ENCODE data around the gene HADHB.
"Not testable (repeated sequence)": the region's sequence is repeated elsewhere in the genome, so short reads cannot be mapped to it uniquely, and the experiment has no call there.

The HADHB gene

GRCh38 chr2:26297061-26297460, 52.3 kb downstream of the HADHB start:
- DNase-seq (ENCODE audit: low read depth, low spot score) = no peak

- DNase-seq (ENCODE audit: low read depth, low spot score) = no peak
These were observed 53.5 kb downstream of the HADHB start for GRCh38 chr2:26298286-26298637.

GRCh38 chr2:26298638-26299393, 54.1 kb downstream of the HADHB start:
- peak; percentile 21 for DNase-seq (ENCODE audit: low read depth, low spot score)

- DNase-seq (ENCODE audit: low read depth, low spot score) = peak; percentile 56
These were observed 54.8 kb downstream of the HADHB start for GRCh38 chr2:26299471-26300101.

GRCh38 chr2:26300234-26300925, 55.6 kb downstream of the HADHB start:
- DNase-seq (ENCODE audit: low read depth, low spot score) = peak; percentile 2

GRCh38 chr2:26302846-26303245, 58.1 kb downstream of the HADHB start:
- DNase-seq (ENCODE audit: low read depth, low spot score) = no peak

GRCh38 chr2:26305094-26305493, 60.4 kb downstream of the HADHB start:
- DNase-seq (ENCODE audit: low read depth, low spot score) = not testable (repeated sequence)

GRCh38 chr2:26305540-26305939, 60.8 kb downstream of the HADHB start:
- DNase-seq (ENCODE audit: low read depth, low spot score) = no peak

- DNase-seq (ENCODE audit: low read depth, low spot score) = no peak
These were observed 65.2 kb downstream of the HADHB start for GRCh38 chr2:26309921-26310320.

GRCh38 chr2:26312471-26312870, 67.7 kb downstream of the HADHB start:
- no peak for DNase-seq (ENCODE audit: low read depth, low spot score)

GRCh38 chr2:26313446-26313845, 68.7 kb downstream of the HADHB start:
- DNase-seq (ENCODE audit: low read depth, low spot score) = no peak

- DNase-seq (ENCODE audit: low read depth, low spot score) = no peak
These were observed 69.5 kb downstream of the HADHB start for GRCh38 chr2:26314243-26314642.

GRCh38 chr2:26316041-26316440, 71.3 kb downstream of the HADHB start:
- no peak for DNase-seq (ENCODE audit: low read depth, low spot score)

- DNase-seq (ENCODE audit: low read depth, low spot score) = no peak
These were observed 72.1 kb downstream of the HADHB start for GRCh38 chr2:26316845-26317244.

GRCh38 chr2:26317377-26318105, 72.8 kb downstream of the HADHB start:
- DNase-seq (ENCODE audit: low read depth, low spot score) = no peak

GRCh38 chr2:26318950-26319349, 74.2 kb downstream of the HADHB start:
- no peak for DNase-seq (ENCODE audit: low read depth, low spot score)

GRCh38 chr2:26324479-26324878, 79.7 kb downstream of the HADHB start:
- not testable (repeated sequence) for DNase-seq (ENCODE audit: low read depth, low spot score)

- no peak for DNase-seq (ENCODE audit: low read depth, low spot score)
These were observed 80.2 kb downstream of the HADHB start for GRCh38 chr2:26324903-26325302.

GRCh38 chr2:26325851-26326250, 81.1 kb downstream of the HADHB start:
- DNase-seq (ENCODE audit: low read depth, low spot score) = no peak

- DNase-seq (ENCODE audit: low read depth, low spot score) = no peak
These were observed 81.8 kb downstream of the HADHB start for GRCh38 chr2:26326514-26326913.

GRCh38 chr2:26327291-26328272, 82.8 kb downstream of the HADHB start:
- DNase-seq (ENCODE audit: low read depth, low spot score) = no peak

Measured in smooth muscle cell of the brain vasculature (primary cell).